OCI-LY7 (cell line): ENCODE data around the gene CLSTN2. TPM values are rescaled to one million over a fixed set of nuclear protein-coding genes. Genes with fewer than 3 reads are reported as not detected.

ENCODE experiments used
- BruUV-seq: library from RNA; stranded (reverse); fragments of 400-500 nt; replicated peaks from 2 replicates; lab custom pipeline; 2021; lab: Mats Ljungman, UMichigan
- CTCF ChIA-PET: fragments of 300-600 bp; sonication (Branson Sonifier 250); formaldehyde crosslinking; loops from one replicate; lab custom pipeline; 2022; ENCODE audit warnings: antibody characterized with exemption; ENCODE audit not compliant: unreplicated experiment; lab: Charles Lee
- POLR2A ChIA-PET: fragments of 300-600 bp; sonication (Branson Sonifier 250); formaldehyde crosslinking; loops from one replicate; lab custom pipeline; 2022; ENCODE audit warnings: antibody characterized with exemption; lab: Charles Lee
- DNase-seq: peaks from one replicate; pipeline ENCODE4 v3.0.0-alpha.2; 2015; ENCODE audit warnings: low spot score
- H2AFZ ChIP-seq: fragments of 200-600 bp; sonication (generic), shearing (Covaris generic); 2 replicates; pipeline ENCODE4 v1.6.1; 2014; ENCODE audit warnings: mild to moderate bottlenecking, antibody characterized with exemption, low read length, moderate library complexity
- H3K27ac ChIP-seq: fragments of 200-600 bp; sonication (generic); 2 replicates; pipeline ENCODE4 v1.5.1; 2014; ENCODE audit warnings: mixed run types, low read depth, mild to moderate bottlenecking, moderate library complexity, low read length, inconsistent platforms; ENCODE audit not compliant: poor library complexity, severe bottlenecking
- H3K36me3 ChIP-seq: fragments of 200-600 bp; sonication (generic); 2 replicates; pipeline ENCODE4 v1.6.1; 2014; ENCODE audit warnings: mild to moderate bottlenecking, antibody characterized with exemption, low read length, moderate library complexity, mixed read lengths; ENCODE audit not compliant: insufficient read depth
- H3K4me1 ChIP-seq: fragments of 200-600 bp; sonication (generic); 2 replicates; pipeline ENCODE4 v1.5.1; 2014; ENCODE audit warnings: mild to moderate bottlenecking, low read length; ENCODE audit not compliant: insufficient read depth, poor library complexity, severe bottlenecking
- H3K4me2 ChIP-seq: fragments of 200-600 bp; sonication (generic); 2 replicates; pipeline ENCODE4 v1.6.1; 2014; ENCODE audit warnings: mild to moderate bottlenecking, low read length
- H3K4me3 ChIP-seq: fragments of 200-600 bp; sonication (generic); 2 replicates; pipeline ENCODE4 v1.5.1; 2014; ENCODE audit warnings: mild to moderate bottlenecking, low read depth, low read length; ENCODE audit not compliant: poor library complexity, severe bottlenecking
- H3K79me2 ChIP-seq: fragments of 200-600 bp; sonication (generic); 2 replicates; pipeline ENCODE4 v1.6.1; 2016; ENCODE audit warnings: low read depth, mild to moderate bottlenecking, low read length, moderate library complexity, mixed read lengths; ENCODE audit not compliant: insufficient read depth
- H3K9me2 ChIP-seq: fragments of 200-600 bp; sonication (generic); 2 replicates; pipeline ENCODE4 v1.6.1; 2016; ENCODE audit warnings: mild to moderate bottlenecking, low read length, mixed read lengths; ENCODE audit not compliant: insufficient read depth
- H3K9me3 ChIP-seq: fragments of 200-600 bp; sonication (generic); 2 replicates; pipeline ENCODE4 v1.6.1; 2014; ENCODE audit warnings: mild to moderate bottlenecking, mixed run types, low read length, mixed read lengths
- H4K20me1 ChIP-seq: fragments of 200-600 bp; sonication (generic); 2 replicates; pipeline ENCODE4 v1.6.1; 2014; ENCODE audit warnings: mild to moderate bottlenecking, antibody characterized with exemption, low read length, moderate library complexity, mixed read lengths; ENCODE audit not compliant: insufficient read depth
- EZH2phosphoT487 ChIP-seq: fragments of 200-600 bp; sonication (generic); IDR thresholded peaks from 2 replicates; pipeline ENCODE4 v1.6.1; 2018; ENCODE audit warnings: low read depth, borderline replicate concordance, mild to moderate bottlenecking, mixed run types, antibody characterized with exemption, low read length, moderate library complexity, mixed read lengths
- intact Hi-C: fragments of 100-400 bp; cut with micrococcal nuclease; formaldehyde crosslinking; loops from one replicate; pipeline ENCODE4 v1.10.0; 2022; ENCODE audit not compliant: unreplicated experiment
- total RNA-seq, 2 experiments: library from RNA; depleted of rRNA in 1 of 2; stranded (reverse); fragments of >200 nt in 1 of 2; shearing (Covaris generic) in 1 of 2; gene quantifications; 2 replicates each; pipeline ENCODE4 v1.2.3, GENCODE V29; 2014 to 2022
- TF ChIP-seq, protein P1 (sequence below): fragments of 200-600 bp; sonication (generic); conservative IDR thresholded peaks from 2 replicates; pipeline ENCODE4 v1.5.1; 2014; ENCODE audit warnings: mild to moderate bottlenecking, antibody characterized with exemption, low read length, moderate library complexity, mixed read lengths

CLSTN2 gene
- total RNA-seq, 2 experiments from 2014 or later = not detected

DNA sequence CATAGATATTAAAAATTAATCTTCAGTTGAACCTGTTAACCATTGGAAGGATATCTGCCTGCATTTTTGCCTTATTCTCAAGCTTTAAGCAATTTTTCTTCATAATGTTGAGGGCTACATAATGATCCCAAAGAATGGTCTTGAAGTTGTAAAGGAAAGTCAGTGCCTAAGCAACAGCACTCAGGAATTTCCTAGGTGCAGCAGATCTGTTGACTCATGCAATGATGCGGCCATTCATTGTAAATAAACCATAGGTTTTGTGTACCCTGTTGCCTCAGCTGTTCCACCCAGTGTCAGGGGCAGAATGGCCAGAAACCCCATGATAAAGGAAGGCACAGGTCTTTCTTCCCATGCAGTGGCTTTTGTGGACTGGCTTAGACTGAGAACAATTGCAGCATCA, 664.5 kb downstream of the CLSTN2 start:
- ChIA-PET CTCF (no interaction called here), POLR2A (no interaction called here)
- H3K79me2 ChIP-seq = no peaks in the 10 kb centered on the region
- H2AFZ ChIP-seq = no peak overlapping the region
- H4K20me1 ChIP-seq = no peaks in the 10 kb centered on the region
- H3K4me2 ChIP-seq = no peak overlapping the region
- no peaks in the 10 kb centered on the region for H3K9me2 ChIP-seq
- no peaks in the 10 kb centered on the region for H3K4me1 ChIP-seq
- H3K4me3 ChIP-seq = no peak overlapping the region
- no TSS peak for BruUV-seq
- intact Hi-C loops = no loop called here
- no peaks in the 10 kb centered on the region for H3K36me3 ChIP-seq
- TF ChIP-seq EZH2phosphoT487 = no peak
- TF ChIP-seq, protein P1, sequence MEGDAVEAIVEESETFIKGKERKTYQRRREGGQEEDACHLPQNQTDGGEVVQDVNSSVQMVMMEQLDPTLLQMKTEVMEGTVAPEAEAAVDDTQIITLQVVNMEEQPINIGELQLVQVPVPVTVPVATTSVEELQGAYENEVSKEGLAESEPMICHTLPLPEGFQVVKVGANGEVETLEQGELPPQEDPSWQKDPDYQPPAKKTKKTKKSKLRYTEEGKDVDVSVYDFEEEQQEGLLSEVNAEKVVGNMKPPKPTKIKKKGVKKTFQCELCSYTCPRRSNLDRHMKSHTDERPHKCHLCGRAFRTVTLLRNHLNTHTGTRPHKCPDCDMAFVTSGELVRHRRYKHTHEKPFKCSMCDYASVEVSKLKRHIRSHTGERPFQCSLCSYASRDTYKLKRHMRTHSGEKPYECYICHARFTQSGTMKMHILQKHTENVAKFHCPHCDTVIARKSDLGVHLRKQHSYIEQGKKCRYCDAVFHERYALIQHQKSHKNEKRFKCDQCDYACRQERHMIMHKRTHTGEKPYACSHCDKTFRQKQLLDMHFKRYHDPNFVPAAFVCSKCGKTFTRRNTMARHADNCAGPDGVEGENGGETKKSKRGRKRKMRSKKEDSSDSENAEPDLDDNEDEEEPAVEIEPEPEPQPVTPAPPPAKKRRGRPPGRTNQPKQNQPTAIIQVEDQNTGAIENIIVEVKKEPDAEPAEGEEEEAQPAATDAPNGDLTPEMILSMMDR = no peak
- no peaks in the 10 kb centered on the region for H3K9me3 ChIP-seq
- no peak for DNase-seq
- no peak overlapping the region for H3K27ac ChIP-seq

DNA sequence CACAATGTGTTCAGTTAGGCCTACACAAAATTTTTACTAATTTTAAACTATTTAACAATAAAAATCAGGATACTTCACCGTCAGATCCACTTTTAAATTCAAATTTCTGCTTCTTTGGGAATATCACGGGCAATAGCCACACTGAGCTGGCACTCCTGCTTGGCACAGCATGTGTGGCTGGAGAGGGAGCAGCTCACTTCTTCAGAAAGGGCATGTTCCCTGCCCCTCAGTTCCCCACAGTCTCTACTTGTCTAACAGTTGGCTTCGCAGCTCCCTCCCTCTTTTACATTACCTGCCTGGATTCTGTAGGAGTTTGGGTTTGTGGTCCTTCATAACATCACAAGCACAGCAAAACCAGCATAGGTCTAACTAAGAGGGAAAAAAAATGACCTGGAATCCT, 666.9 kb downstream of the CLSTN2 start:
- CTCF ChIA-PET = no interaction called here
- Histone ChIP-seq H4K20me1 (no peaks in the 10 kb centered on the region), H3K36me3 (no peaks in the 10 kb centered on the region), H3K79me2 (no peaks in the 10 kb centered on the region), H2AFZ (no peak overlapping the region), H3K9me2 (no peaks in the 10 kb centered on the region), H3K9me3 (no peaks in the 10 kb centered on the region), H3K4me3 (no peak overlapping the region), H3K4me2 (no peak overlapping the region), H3K4me1 (no peaks in the 10 kb centered on the region), H3K27ac (no peak overlapping the region)
- POLR2A ChIA-PET = interaction anchor here (0.6 kb wide), 1 partner anchor 314 kb away, joined by 4 read pairs; no protein-coding TSS in a partner anchor
- TF ChIP-seq, protein P1 = no peak
- TF ChIP-seq EZH2phosphoT487 = no peak
- intact Hi-C loops = no loop called here
- no TSS peak for BruUV-seq
- no peak for DNase-seq

DNA sequence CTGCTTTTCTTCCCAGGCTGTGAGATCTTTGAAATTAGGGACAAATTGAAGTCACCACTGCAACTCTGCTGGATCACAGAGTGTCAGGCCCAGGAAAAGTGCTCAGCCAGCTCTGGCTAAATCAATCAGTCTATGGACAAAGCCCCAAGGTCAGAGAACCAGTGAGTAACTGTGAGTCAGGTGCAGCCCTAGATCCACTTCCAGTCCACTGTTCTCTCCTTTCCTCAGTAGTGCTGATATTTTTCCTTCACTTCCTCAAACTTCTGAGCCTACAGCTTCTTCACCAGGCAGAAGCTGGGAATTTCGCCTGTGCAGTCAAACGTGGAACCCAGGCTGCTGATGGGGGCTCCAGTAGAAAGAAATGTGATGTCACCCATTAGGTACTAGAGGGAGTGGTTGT, 667.8 kb downstream of the CLSTN2 start:
- DNase-seq = no peak
- H3K36me3 ChIP-seq = no peaks in the 10 kb centered on the region
- intact Hi-C loops = no loop called here
- ChIA-PET POLR2A (no interaction called here), CTCF (no interaction called here)
- H4K20me1 ChIP-seq = no peaks in the 10 kb centered on the region
- no peak overlapping the region for H2AFZ ChIP-seq
- H3K9me3 ChIP-seq = no peaks in the 10 kb centered on the region
- no peaks in the 10 kb centered on the region for H3K79me2 ChIP-seq
- H3K4me3 ChIP-seq = no peak overlapping the region
- H3K27ac ChIP-seq = no peak overlapping the region
- TF ChIP-seq, protein P1 = no peak
- TF ChIP-seq EZH2phosphoT487 = no peak
- no peaks in the 10 kb centered on the region for H3K9me2 ChIP-seq
- BruUV-seq = no TSS peak
- no peak overlapping the region for H3K4me2 ChIP-seq
- H3K4me1 ChIP-seq = no peaks in the 10 kb centered on the region
